Stimulated activated naive CD8-positive, alpha-beta T cell treated with anti-CD3 and anti-CD28 coated beads, Interleukin-15, Interleukin-2, amounts not matched to agents 100 U/mL and 50 U/mL, for 24 hours (primary cell): ENCODE data around the gene POU3F3.

ENCODE experiments used
- ATAC-seq: fragments of 150-1000 bp; cut with Tn5 transposase; one replicate; pipeline ENCODE4 v1.10.0; 2021
- DNase-seq: peaks from one replicate; pipeline ENCODE4 v3.0.0; 2021

Gene POU3F3

DNA sequence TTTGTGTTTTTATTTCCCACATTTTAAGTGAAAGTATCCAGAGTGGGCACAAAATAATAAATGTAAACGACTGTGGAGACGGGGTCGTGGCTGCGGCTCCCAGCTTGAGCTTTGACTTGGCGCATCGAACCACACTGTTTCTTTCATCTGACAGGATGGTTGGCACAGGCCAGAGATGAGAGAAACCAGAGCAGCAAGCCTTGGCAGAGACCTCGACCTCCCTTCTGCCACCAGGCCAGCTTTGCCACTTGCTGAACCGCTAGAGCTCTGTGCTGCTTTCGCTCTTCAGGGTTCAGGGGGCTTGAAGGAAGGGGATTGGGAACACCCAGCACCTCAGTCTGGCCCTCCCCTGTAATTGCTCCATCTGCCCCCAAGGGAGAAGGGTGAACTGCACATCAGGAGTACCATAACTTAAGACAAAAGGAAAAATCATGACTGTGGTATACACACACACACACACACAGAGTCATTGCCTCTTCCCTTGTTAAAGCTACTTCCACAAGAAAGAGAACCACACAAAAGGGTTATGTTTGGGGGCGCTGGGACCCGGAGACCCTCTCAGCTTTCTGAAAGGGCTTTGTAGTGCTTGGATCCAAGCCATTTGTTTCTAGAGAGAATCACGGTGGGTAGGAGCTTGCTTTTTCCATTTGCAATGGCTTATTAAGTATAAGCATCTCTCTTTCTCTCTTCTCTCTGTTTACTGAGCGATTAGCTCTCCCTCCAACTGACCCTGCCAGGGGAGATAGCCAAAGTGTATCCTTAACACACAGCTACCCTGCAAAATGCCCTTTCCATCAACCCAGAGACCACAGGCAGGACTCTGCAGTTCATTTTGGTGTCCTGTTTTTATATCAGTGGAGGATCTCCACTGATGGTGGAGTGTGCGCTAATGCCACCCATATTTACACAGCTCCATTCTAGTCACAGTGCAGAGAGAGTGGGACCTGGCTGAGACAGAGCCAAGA is 23.0 kb downstream of the POU3F3 start:
- ATAC-seq: no peak

GRCh38 chr2:104878863-104879512 is 25.1 kb downstream of the POU3F3 start:
- DNase-seq (no peak), ATAC-seq (no peak)

More for the DNA sequence above, 23.0 kb downstream of the POU3F3 start:
- DNase-seq: no peak

DNA sequence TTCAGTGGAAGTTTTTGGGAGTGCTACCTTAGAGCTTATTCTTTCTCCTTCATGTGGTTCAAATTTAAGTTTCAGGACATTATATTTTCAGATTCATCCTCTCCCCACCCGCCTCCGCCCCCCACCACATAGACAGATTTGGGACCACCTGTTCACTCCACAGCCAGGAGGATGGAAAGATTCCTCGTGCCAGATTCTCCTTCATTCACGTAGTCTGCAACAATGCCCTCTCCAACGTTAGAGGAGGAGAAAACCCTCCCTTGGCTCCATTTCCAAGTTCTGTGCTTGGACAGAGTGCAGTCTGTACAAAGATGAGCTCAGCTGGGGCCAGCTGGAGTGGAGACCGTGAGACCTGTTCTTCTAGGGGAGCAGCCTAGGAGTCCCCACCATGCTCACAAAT is 26.2 kb downstream of the POU3F3 start:
- no peak for ATAC-seq
- no peak for DNase-seq

DNA sequence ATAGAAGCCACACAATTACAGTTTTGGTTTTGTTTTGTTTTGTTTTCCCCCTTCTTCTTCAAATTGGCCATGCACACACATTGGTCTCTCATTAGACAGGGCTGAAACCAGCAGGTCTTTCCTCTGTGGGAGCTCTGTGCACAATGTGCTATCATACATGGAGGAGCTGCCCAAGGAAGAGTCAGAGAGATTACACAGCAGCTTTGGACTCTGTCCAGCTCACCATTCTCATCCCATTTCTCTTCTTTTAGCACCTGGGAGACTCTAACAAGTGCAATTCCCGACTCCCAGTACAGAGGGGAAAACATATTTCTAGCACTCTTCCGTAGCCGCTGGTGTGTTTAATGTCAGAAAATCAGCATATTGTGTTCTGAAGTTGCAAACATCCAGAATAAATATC is 29.4 kb downstream of the POU3F3 start:
- DNase-seq: no peak
- no peak for ATAC-seq

DNA sequence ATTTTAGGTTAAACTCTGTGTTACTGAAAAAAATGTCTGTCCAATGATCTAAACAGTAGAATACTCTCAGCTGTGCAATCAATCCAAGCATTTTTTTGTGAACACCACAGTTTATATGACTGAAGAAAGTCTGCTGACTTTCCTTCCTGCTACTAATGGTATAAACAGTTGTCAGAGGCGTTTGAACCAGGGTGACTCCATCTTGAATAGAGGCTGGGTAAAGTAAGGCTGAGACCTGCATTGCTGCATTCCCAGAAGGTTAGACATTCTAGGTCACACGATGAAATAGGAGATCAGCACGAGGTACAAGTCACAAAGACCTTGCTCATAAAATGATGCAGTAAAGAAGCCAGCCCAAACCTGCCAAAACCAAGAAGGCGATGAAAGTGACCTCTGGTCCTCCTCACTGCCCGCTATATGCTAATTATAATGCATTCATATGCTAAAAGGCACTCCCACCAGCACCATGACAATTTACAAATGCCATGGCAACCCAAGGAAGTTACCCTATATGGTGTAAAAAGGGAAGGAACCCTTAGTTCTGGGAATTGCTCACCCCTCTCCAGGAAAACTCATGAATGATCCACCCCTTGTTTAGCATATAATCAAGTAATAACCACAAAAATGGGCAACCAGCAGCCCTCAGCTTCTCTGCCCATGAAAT is 31.3 kb downstream of the POU3F3 start:
- ATAC-seq (no peak), DNase-seq (no peak)

- DNase-seq (no peak), ATAC-seq (no peak)
Measured at GRCh38 chr2:104887676-104888075, 33.8 kb downstream of the POU3F3 start.

DNA sequence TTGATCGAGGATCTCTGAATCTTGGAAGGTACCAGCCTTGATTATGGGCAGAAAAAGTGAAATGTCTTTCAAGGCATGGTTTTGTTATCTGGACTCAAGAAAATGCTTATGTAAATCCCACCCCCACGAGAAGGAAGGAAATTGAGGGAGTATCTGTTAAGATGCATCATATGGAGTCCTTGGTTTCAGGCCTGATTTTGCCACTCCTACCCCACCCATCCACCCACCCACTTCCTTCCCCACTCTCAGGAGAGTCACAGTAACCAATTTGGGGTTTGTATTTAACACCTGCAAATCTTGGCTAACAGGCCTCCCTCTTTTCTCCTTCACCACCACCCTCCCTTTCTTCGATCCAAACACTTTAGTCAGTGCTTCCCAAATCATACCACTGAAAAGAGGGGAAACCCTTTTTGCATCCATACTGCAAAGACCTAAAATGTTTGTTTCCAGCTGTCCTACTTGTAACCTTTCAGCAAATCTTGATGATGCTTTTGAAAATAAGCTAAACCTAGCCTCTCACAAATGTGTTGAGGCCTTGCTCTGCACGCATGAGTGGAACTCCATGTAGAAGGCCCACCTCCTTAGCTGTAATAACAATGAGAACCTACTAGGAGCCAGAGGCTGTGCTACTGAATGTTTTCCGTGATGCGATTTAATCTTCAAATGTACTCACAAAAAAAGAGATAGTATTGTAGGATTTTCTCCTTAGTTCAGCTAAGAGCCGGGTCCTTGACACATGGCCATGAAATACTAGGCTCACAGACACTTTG is 34.8 kb downstream of the POU3F3 start:
- ATAC-seq (no peak), DNase-seq (no peak)

DNA sequence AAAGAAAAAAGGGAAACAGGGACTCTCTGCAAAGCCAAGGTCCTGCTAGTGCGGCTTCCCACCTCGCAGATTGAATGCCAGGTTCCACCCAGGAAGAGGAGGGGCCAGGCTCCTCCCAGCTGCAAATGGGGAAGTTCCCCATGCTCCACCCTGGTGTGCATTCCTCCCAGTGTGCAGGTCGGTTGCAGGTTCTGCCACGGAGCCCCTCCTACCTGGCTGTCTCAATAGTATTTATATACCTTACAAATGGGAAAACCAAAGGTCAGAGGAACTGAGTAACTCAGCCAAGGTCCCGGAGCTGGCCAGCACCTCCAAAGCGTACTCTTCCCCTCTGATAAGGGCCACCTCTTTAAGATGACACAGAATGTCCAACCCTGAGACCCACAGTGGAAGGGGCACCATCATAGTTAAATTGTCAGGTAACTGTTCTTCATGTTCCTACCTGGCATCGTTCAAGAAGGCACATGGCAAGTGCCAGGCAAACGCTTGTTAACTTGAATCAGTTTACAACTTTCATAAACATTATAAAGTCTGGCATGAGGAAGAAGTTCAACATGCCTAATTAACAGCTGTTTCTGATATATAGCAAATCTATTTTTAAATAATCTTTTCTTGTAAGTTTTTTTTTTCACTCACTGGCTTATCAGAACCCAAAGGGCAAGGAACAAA is 35.5 kb downstream of the POU3F3 start:
- no peak for ATAC-seq
- DNase-seq: no peak

GRCh38 chr2:104889960-104890684 is 36.2 kb downstream of the POU3F3 start:
- ATAC-seq: no peak
- DNase-seq: no peak

DNA sequence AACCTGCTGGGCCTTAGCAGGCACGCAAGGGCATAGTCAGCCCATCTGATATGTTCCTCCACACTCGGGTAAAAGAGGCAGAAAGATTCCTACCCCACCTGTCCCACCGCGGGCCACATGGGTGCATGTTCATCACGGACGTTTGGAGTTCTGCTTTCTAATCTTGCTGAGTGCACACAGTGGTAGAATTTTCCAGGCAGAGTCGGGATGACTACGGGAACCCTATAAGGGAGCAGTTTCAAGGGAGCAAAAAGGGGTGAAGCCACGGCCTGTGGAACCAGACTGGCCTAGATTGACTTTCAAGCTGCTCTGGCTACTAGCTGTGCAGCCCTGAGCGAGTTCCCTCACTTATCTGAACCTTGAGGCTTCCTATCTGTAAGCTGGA is 36.8 kb downstream of the POU3F3 start:
- ATAC-seq (no peak), DNase-seq (no peak)

DNA sequence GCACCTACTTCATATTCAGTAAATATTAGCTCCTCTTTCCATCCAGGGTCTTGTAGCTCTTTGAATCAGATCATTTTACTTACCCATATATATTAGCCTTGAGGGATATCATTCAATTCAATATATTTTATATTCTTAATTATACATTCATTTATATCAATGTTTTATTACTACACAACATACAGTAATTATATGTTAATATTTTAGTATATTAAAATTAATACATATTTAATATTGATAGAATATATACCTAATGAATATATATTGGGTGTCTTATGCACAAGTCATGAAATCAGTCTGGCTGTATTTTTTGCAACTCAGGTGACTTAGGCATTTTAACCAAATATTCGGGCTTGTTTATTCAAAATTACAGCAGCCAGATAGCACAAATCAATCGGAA is 37.2 kb downstream of the POU3F3 start:
- ATAC-seq (no peak), DNase-seq (no peak)

DNA sequence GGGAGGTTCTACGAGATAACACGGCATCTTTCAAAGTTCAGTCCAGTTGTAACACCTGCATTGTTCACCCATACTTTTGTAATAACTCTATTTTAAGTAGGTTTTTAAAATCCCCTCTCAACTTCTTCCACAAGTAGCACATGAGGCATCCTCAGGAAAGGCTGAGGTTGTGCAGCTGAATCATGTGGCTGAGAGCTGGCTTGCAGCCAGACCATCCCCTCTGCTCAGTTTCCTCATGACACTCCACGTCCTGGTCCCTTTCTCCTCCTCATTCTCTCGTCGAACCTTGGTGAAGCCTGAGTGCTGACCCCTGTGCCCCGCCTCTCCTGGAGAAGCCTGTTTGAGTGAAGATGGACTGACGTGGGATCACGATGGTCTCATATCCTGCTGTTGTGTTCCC is 42.5 kb downstream of the POU3F3 start:
- no peak for DNase-seq
- ATAC-seq: no peak

- ATAC-seq (no peak), DNase-seq (no peak)
Measured at GRCh38 chr2:104897515-104898184, 43.7 kb downstream of the POU3F3 start.

DNA sequence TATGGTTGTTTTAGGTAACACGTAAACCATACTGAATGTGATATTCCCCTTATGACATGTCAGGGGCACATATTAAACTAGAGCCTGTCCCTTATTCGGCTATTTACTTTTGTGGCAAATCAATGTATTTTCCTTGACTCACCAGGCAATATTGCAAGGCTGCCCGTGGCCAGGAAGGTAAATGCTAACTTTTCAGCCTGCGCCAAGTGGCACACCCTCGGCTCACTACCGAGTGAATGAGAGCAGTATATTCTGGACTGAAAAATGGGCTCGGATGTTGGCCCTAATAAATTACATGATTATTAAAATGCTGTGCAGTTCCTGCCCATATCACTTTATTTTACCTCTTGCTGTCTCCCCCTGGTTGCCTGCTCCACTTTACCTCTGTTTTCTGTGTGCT is 46.7 kb downstream of the POU3F3 start:
- DNase-seq (no peak), ATAC-seq (no peak)

DNA sequence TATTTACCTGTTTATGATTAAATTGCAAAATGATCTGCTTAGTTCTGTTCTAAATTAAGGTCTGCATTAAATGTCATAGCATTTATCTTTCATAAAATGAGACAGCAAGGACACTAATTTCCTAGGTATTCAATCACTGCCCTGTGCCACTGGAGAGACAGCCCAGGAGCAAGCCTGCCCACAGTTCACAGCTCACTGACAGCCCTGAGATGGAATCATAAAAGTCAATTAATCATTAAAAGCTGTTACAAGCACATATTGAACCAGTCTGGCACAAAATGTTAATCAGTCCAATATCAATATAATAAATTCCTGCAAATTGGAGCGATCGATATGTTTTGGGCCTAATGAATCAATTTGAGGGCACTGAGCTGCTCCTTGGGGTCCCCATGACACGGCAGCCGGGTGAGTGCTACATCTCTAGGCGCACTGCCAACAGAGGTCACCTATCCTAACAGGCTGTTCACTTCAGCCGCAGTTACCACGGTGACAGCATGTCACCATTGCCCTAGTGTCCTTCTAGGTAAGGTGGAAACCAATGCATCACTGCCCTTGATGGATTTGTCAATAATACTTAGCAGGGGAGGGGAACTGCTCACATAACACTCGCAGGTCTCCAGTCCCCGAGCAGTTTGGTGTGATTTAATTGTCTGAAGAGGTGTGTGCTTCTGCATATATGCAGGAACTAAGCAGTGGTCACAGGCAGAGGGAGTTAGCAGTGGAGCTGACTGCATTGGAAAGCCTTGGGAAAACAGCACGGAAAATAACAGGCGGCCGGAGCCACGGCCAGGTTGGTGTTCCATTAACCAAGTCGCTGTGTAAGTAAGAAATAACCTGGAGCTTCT is 47.3 kb downstream of the POU3F3 start:
- DNase-seq (no peak), ATAC-seq (no peak)

GRCh38 chr2:104902317-104902716 is 48.4 kb downstream of the POU3F3 start:
- DNase-seq (no peak), ATAC-seq (no peak)
